GM12874 (cell line): Measurements from ENCODE around the gene REC8.
A peak's percentile ranks its signal among the peaks of the same experiment; 100 is the strongest.

Source experiments
- CTCF ChIP-seq: IDR thresholded peaks from 2 replicates; pipeline ENCODE4 v1.5.1; 2011; ENCODE audit warnings: low read depth, mild to moderate bottlenecking, control low read depth, low read length, moderate library complexity; ENCODE audit not compliant: insufficient read depth

Gene REC8

GRCh38 chr14:24155100-24155499 is 16.8 kb upstream of the REC8 start:
- no peak for TF ChIP-seq CTCF

DNA sequence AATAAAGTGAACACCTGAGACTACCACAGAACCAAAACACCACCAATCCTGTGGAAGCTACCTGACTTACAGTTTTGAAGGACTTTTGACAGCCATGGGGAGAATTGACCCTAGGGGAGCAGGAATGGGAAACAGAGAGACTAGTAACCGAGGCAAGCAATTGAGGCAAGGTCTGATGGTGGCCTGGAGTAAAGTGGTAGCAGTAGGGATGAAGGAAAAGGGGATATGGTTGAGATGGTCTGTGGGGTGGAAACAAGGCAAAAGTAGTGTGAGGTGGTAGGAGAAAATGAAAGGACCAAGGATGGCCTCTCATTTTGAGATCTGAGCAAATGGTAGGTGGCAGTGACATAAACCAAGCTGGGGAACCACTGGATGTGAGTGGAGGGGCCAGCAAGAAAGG is 15.0 kb upstream of the REC8 start:
- no peak for TF ChIP-seq CTCF

DNA sequence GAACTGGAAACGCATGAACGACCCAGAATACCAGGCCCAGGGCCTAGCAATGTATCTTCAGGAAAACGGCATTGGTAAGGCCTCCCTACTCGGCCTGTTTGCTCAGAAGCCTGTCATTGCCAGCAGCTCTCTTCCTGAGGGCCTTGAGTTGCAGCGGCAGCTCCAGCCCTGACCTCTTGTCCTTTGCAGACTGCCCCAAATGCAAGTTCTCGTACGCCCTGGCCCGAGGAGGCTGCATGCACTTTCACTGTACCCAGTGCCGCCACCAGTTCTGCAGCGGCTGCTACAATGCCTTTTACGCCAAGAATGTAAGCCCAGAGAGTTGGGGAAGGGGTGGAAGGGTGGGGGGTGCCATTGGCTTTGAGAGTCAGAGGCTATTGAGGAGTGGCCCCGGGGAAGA is 14.5 kb upstream of the REC8 start:
- TF ChIP-seq CTCF, result no peak

- no peak for TF ChIP-seq CTCF
Observed at GRCh38 chr14:24159777-24160498, 11.9 kb upstream of the REC8 start.

- no peak for TF ChIP-seq CTCF
Observed at GRCh38 chr14:24160499-24160849, 11.4 kb upstream of the REC8 start.

- peak; percentile 88 for TF ChIP-seq CTCF
Observed at GRCh38 chr14:24160850-24161804, 10.8 kb upstream of the REC8 start, which contains the start of gene IRF9. Gene IRF9 (plus strand): TSS chr14:24161265. CDS start chr14:24162145, 880 bp downstream.

DNA sequence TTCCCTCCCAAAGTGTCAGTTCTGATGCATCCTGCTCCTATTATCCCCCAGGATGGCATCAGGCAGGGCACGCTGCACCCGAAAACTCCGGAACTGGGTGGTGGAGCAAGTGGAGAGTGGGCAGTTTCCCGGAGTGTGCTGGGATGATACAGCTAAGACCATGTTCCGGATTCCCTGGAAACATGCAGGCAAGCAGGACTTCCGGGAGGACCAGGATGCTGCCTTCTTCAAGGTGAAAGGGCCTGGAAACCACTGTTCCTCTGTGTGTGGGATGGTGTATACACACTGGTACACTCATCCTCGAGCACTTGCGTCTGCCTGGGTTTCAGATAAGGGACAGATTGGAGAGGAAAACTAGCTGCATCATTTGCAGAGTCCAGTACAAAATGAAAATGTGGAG is 9.8 kb upstream of the REC8 start:
- TF ChIP-seq CTCF, result no peak
